Measurements from ENCODE around the gene DNTTIP2. TPM values are rescaled to one million over a fixed set of nuclear protein-coding genes. Genes with fewer than 3 reads are reported as not detected.
"Not testable (repeated sequence)": the region's sequence is repeated elsewhere in the genome, so short reads cannot be mapped to it uniquely, and the experiment has no call there.

The DNTTIP2 gene
- total and polyA plus RNA-seq, 5 experiments from 2014 or later = 68.8 to 87.6 (median 72.9) TPM

DNA sequence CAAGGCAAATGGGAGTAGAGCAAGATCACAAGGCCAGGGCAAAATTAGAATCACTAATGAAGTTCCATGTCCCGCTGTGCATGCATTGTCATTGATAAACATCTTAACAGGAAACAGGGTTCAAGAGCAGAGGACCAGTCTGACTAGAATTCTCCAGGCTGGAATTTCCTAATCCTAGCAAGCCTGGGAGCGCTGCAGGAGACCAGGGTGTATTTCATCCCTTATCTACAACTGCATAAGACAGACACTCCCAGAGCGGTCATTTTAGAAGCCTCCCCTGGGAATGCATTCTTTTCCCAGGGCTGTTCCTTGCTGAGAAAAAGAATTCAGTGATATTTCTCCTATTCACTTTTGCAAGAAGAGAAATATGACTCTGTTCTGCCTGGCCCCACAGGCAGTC, 45.7 kb downstream of the DNTTIP2 start:
- ATAC-seq = not testable (repeated sequence)
- H3K27ac Mint-ChIP-seq = peak overlapping the region in 1 of 10 donors; percentile 54
- POLR2A ChIA-PET = interaction anchor here (1.0 kb wide), 1 partner anchor 13 kb away, joined by 3 read pairs; no protein-coding TSS in a partner anchor

GRCh38 chr1:93829061-93829460, 49.9 kb downstream of the DNTTIP2 start:
- ATAC-seq = no peak
- peaks cover 3 to 21% (median 14%) of the 10 kb centered on the region in 3 donors for H3K36me3 Mint-ChIP-seq
- peaks cover 0 to 4% (median 0%) of the 10 kb centered on the region in 5 donors for H3K27me3 Mint-ChIP-seq

More for the DNA sequence above, 45.7 kb downstream of the DNTTIP2 start:
- not testable (repeated sequence) for H3K4me1 Mint-ChIP-seq, DNase-seq, H3K4me3 Mint-ChIP-seq
- Mint-ChIP-seq H3K27me3 (peaks cover 0 to 12% (median 0%) of the 10 kb centered on the region in 5 donors), H3K9me3 (peaks cover 0 to 32% (median 14%) of the 10 kb centered on the region in 9 donors), H3K36me3 (peaks cover 0 to 27% (median 22%) of the 10 kb centered on the region in 3 donors)

DNA sequence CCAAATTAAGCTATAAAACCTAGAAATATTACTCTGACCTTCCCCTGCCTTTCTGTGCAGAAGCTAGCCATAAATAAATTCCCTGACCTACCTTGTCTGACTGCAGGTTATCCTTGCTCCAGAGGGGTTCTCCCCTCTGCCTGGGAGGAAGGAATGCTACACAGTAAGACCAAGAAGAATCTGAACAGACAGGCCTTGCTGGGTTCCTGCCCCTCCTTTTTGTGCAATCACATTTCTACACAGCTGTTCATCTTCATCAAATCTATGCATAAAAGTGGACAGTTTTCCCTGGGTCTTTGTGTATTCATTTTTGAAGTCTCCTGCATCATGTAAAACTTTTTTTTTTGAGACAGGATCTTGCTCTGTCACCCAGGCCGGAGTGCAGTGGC, 50.6 kb downstream of the DNTTIP2 start:
- POLR2A ChIA-PET = no interaction called here
- peaks cover 3 to 18% (median 14%) of the 10 kb centered on the region in 3 donors for H3K36me3 Mint-ChIP-seq
- H3K9me3 Mint-ChIP-seq = peaks cover 0 to 21% (median 7%) of the 10 kb centered on the region in 9 donors
- H3K4me3 Mint-ChIP-seq = no peak overlapping the region
- ATAC-seq (no peak), DNase-seq (no peak)
- no peak overlapping the region for H3K27ac Mint-ChIP-seq
- H3K27me3 Mint-ChIP-seq = peaks cover 0 to 3% (median 0%) of the 10 kb centered on the region in 5 donors
- peaks cover 0 to 6% (median 0%) of the 10 kb centered on the region in 4 donors for H3K4me1 Mint-ChIP-seq

More at GRCh38 chr1:93829061-93829460, 49.9 kb downstream of the DNTTIP2 start:
- H3K4me1 Mint-ChIP-seq = peaks cover 0 to 6% (median 0%) of the 10 kb centered on the region in 4 donors
- POLR2A ChIA-PET = no interaction called here
- no peak overlapping the region for H3K27ac Mint-ChIP-seq
- H3K4me3 Mint-ChIP-seq = no peak overlapping the region
- DNase-seq = no peak
- H3K9me3 Mint-ChIP-seq = peaks cover 0 to 22% (median 8%) of the 10 kb centered on the region in 9 donors

DNA sequence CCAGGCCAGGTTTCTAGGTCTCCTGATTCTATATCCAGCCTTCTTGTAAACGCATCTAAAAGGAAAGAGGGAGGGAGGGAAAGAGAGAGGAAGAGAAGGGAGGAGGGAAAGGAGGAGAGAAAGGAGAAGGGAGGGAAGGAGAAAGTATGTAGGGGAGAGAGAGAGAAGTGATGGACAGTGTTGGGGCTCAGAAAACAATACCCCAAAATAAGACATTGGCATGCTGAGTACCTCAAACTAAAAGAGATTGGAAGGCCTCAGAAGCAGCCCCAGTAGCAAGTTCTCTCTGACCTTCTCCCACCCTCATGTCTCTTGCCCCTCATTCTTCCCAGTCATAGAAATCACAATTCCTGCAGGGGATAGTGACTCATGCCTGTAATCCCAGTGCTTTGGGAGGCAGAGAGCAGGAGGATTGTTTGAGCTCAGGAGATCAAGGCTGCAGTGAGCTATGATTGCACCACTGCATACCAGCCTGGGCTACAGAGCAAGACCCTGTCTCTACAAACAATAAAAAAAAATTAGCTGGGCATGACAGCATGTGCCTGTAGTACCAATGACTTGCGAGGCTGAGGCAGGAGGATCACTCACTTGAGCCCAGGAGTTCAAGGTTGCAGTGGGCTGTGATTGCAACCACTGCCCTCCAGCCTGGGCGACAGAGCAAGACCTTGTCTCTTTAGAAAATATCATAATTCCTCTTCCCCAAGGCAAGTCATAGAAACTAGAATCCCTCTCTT, 51.2 kb downstream of the DNTTIP2 start:
- Mint-ChIP-seq H3K4me1 (peaks cover 0 to 6% (median 0%) of the 10 kb centered on the region in 4 donors), H3K4me3 (no peak overlapping the region), H3K27ac (no peak overlapping the region), H3K9me3 (peaks cover 0 to 18% (median 4%) of the 10 kb centered on the region in 9 donors), H3K36me3 (peaks cover 3 to 14% (median 13%) of the 10 kb centered on the region in 3 donors), H3K27me3 (peaks cover 0 to 3% (median 0%) of the 10 kb centered on the region in 5 donors)
- POLR2A ChIA-PET = no interaction called here
- ATAC-seq (no peak), DNase-seq (no peak)

DNA sequence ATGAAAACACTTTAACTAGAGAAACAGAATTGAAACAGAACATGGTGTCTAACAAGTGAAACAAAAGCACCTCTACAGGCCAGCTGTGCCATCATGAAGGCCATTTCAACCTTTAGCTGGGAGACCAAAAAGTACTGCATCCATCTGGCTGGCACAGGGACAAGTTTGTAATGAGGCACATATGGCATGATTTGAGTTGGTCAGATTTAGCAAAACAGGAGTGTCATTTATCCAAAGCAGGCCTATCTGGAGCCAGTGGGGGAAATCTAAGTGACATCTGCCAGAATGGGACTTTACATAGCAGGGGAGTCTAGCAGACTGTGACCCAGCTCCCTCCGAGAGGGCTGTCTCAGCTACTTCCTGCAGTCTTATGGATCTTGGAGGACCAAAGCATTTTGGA, 51.9 kb downstream of the DNTTIP2 start:
- ATAC-seq (no peak), DNase-seq (no peak)
- POLR2A ChIA-PET = no interaction called here
- Mint-ChIP-seq H3K9me3 (peaks cover 0 to 13% (median 3%) of the 10 kb centered on the region in 9 donors), H3K4me1 (peaks cover 0 to 6% (median 0%) of the 10 kb centered on the region in 4 donors), H3K4me3 (no peak overlapping the region), H3K27ac (no peak overlapping the region), H3K36me3 (peaks cover 3 to 13% (median 7%) of the 10 kb centered on the region in 3 donors), H3K27me3 (peaks cover 0 to 3% (median 0%) of the 10 kb centered on the region in 5 donors)

- no peak for DNase-seq
- POLR2A ChIA-PET = no interaction called here
- Mint-ChIP-seq H3K27me3 (peaks cover 0 to 3% (median 0%) of the 10 kb centered on the region in 5 donors), H3K36me3 (peaks cover 0 to 3% (median 0%) of the 10 kb centered on the region in 3 donors), H3K4me3 (no peak overlapping the region), H3K27ac (peak overlapping the region in 1 of 10 donors; percentile 8), H3K4me1 (peaks cover 0 to 2% (median 0%) of the 10 kb centered on the region in 4 donors), H3K9me3 (no peaks in the 10 kb centered on the region)
- ATAC-seq = no peak
Observed at GRCh38 chr1:93824834-93825233, 54.2 kb downstream of the DNTTIP2 start.

- Mint-ChIP-seq H3K27ac (no peak overlapping the region), H3K4me3 (no peak overlapping the region), H3K36me3 (peaks cover 0 to 3% (median 0%) of the 10 kb centered on the region in 3 donors), H3K4me1 (peaks cover 5 to 8% (median 6%) of the 10 kb centered on the region in 4 donors), H3K9me3 (no peaks in the 10 kb centered on the region), H3K27me3 (peaks cover 0 to 3% (median 0%) of the 10 kb centered on the region in 5 donors)
- DNase-seq = no peak
- no peak for ATAC-seq
- POLR2A ChIA-PET = no interaction called here
Observed at GRCh38 chr1:93822730-93823425, 56.1 kb downstream of the DNTTIP2 start.

DNA sequence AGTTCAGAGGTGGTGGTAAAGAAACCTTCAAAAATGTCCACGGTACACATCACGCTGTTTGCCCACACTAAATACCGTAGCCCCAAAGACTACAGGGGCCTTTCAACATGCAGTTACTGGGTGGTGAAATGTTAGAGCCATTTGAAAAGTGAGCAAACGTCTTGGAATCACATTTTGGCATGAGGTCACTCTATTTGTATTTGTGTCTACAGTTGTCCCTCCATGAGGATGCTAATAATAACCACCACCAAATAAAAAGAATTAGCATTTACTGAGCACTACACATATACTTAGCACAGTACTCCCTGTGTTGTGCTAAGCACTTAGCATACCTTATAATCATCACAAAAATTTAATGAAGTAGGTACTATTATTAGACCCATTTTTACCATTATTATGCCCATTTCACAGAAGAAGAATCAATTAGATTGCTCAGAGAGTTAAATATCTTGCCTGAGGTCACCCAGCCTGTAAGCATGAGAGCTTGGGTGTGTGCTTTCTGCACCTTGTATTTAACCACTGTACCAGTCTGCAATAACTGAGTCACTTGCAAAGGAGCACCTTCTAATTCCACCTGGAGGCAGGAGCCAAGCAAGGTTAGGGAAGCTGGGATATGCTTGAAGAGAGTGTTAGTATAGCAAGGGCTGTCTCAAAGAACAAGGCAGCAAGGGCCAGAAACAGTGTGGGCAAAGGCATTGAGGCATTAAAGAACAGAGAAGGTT, 57.4 kb downstream of the DNTTIP2 start:
- Mint-ChIP-seq H3K4me1 (peaks cover 9 to 21% (median 16%) of the 10 kb centered on the region in 4 donors), H3K9me3 (no peaks in the 10 kb centered on the region), H3K36me3 (peaks cover 0 to 3% (median 0%) of the 10 kb centered on the region in 3 donors), H3K4me3 (no peak overlapping the region), H3K27me3 (peaks cover 0 to 3% (median 0%) of the 10 kb centered on the region in 5 donors), H3K27ac (no peak overlapping the region)
- ATAC-seq (no peak), DNase-seq (no peak)
- POLR2A ChIA-PET = no interaction called here

DNA sequence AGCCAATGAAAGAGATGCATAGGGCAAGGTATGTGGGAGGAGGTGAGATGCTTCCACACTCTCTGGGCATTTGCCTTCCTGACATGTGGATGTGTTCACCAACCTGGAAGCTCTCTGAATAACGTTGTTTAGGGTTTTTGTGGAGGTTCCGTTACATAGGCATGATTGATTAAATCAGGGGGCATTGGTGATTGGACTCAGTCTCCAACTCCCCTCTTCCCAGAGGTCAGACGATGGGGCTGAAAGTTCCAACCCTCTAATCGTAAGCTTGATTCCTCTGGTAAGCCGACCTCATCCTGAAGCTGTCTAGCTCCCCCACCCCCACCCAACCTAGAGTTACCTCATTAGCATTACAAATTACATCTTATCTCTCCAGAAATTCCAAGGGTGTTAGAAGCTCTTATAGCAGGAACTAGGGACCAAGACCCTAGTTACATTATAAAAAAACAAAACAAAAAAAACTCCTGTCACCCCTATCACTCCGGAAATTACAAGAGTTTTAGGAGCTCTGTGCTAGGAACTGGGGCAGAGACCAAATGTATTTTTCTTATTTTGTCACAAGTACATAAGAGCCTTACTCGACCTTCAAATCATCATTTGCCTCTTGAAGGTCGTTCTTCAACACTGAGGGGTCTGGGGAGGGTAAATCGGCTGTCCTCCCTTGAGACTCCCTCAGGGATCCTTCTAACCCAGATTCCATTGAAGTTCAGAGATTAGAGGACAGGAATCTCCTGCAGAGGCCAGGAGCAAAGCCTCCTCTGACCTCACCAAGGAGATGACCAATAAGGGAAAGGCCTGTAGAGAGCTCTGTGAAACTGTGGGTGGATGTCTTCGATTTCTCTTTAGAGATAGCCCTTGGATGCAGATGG, 58.2 kb downstream of the DNTTIP2 start:
- no peaks in the 10 kb centered on the region for H3K9me3 Mint-ChIP-seq
- H3K4me1 Mint-ChIP-seq = peaks cover 9 to 21% (median 16%) of the 10 kb centered on the region in 4 donors
- H3K36me3 Mint-ChIP-seq = peaks cover 0 to 2% (median 0%) of the 10 kb centered on the region in 3 donors
- H3K27me3 Mint-ChIP-seq = peaks cover 0 to 3% (median 0%) of the 10 kb centered on the region in 5 donors
- POLR2A ChIA-PET = interaction anchor here (0.6 kb wide), 1 partner anchor 11 kb away, joined by 3 read pairs; no protein-coding TSS in a partner anchor
- no peak overlapping the region for H3K4me3 Mint-ChIP-seq
- ATAC-seq (no peak), DNase-seq (no peak)
- peak overlapping the region in 1 of 10 donors; percentile 6 for H3K27ac Mint-ChIP-seq

DNA sequence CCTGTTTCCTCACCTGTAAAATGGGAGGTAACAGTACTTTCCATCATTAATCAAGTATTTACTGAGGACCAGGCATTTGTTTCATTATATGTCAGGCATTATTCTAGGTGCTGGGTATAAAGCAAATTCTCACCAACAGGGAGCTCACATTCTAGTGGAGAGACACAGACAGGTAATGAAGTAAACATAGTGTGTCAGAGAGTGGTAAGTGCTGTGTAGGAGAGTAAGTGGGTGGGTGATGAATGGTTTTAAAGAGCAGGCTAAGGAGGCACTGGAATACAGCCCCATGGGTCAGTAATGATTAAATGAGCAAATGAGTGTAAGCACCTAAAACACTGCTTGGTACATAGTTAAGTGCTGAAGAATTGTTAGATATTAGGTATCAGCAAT, 60.4 kb downstream of the DNTTIP2 start:
- Mint-ChIP-seq H3K9me3 (no peaks in the 10 kb centered on the region), H3K36me3 (no peaks in the 10 kb centered on the region), H3K4me1 (peaks cover 7 to 23% (median 16%) of the 10 kb centered on the region in 4 donors), H3K27ac (peak overlapping the region in 2 of 10 donors; percentile 49 to 55), H3K27me3 (no peaks in the 10 kb centered on the region), H3K4me3 (no peak overlapping the region)
- POLR2A ChIA-PET = no interaction called here
- ATAC-seq (no peak), DNase-seq (no peak)

GRCh38 chr1:93817819-93818569, 61.0 kb downstream of the DNTTIP2 start:
- no peaks in the 10 kb centered on the region for H3K27me3 Mint-ChIP-seq
- H3K36me3 Mint-ChIP-seq = no peaks in the 10 kb centered on the region
- peak overlapping the region in 1 of 10 donors; percentile 22 for H3K4me3 Mint-ChIP-seq
- POLR2A ChIA-PET = interaction anchor here (0.8 kb wide), 1 partner anchor 28 kb away, joined by 3 read pairs; no protein-coding TSS in a partner anchor
- peak in 1 of 2 donors; percentile 39 for ATAC-seq
- no peaks in the 10 kb centered on the region for H3K9me3 Mint-ChIP-seq
- H3K27ac Mint-ChIP-seq = peak overlapping the region in 6 of 10 donors; percentile 30 to 65 (median 50)
- peaks cover 7 to 23% (median 16%) of the 10 kb centered on the region in 4 donors for H3K4me1 Mint-ChIP-seq
- peak in 2 of 10 donors; percentile 1 to 9 for DNase-seq

All from naive thymus-derived CD8-positive, alpha-beta T cell (primary cell).